GM18907 (cell line): ENCODE data around the gene RBL2.

Experiments
- ATAC-seq: cut with Tn5 transposase; IDR thresholded peaks from one replicate; pipeline ENCODE4 v1.9.1; 2021; ENCODE audit warnings: mild to moderate bottlenecking, moderate library complexity; ENCODE audit not compliant: unreplicated experiment

Gene RBL2

DNA sequence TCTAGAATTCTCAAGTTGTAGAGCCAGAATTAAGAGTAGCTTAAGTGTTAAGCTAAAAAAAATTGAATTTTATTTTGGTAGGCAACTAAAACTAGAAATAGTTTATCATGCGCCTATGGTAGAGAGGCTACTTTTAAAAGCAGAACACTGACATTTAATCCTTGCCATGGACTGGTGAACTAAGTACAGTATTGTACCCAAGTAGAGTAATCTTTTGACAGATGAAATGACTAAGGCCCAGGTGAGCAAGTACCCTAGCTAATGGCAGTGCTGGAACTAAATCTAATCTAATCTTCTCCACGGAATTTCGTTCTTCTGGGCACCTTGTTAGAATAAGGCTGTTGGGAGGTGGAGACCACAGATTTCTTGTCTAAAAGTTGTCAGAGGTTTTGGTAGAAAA is 11.8 kb downstream of the RBL2 start:
- no peak for ATAC-seq

- peak; percentile 65 for ATAC-seq
Measured at GRCh38 chr16:53449816-53450517, 15.7 kb downstream of the RBL2 start.

DNA sequence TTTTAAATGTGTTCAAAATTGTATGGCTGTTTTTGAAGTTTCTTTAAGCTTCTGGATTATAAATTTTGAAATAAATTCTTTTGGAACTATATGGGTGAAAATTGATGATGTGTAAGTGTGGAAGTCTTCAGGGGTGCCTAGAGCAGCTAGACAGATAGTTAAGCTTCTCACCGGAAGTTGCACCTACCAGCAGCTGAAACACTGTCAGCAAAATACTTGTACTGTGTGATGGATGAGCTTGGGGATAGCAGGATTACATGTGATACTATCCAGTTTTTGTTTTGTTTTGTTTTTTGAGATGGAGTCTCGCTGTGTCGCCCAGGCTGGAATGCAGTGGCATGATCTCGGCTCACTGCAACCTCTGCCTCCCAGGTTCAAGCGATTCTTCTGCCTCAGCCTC is 19.7 kb downstream of the RBL2 start:
- ATAC-seq: no peak

DNA sequence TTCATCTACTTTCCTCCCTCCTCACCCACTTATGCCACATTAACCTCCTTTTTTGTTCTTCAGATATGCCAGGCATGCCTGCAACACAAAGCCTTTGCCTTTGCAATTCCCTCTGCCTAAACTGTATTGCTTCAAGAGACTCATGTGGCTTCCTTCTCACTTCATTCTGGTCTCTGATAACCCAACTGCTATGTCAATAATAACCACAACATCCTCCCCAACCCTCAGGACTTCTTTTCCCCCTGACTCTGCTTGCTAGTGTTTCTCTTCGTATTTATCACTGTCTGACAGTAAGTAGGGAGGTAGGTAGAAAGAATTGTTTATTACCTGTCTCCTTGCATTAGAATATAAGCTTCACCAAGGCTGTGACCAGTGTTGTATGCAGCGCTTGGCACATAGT is 22.4 kb downstream of the RBL2 start:
- ATAC-seq: peak; percentile 37

- ATAC-seq: peak; percentile 100
Measured at GRCh38 chr16:53457670-53458069, 23.4 kb downstream of the RBL2 start.

DNA sequence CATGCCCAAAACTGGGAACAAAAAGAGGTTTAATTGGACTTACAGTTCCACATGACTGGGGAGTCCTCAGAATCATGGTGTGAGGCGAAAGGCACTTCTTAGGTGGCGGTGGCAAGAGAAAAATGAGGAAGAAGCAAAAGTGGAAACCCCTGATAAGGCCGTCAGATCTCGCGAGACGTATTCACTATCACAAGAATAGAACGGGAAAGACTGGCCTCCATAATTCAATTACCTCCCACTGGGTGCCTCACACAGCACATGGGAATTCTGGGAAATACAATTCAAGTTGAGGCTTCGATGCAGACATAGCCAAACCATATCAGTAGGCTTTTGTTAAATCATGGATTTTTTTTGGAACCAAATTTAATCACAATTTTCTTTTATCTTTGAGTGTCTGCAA is 24.4 kb downstream of the RBL2 start:
- ATAC-seq: no peak

DNA sequence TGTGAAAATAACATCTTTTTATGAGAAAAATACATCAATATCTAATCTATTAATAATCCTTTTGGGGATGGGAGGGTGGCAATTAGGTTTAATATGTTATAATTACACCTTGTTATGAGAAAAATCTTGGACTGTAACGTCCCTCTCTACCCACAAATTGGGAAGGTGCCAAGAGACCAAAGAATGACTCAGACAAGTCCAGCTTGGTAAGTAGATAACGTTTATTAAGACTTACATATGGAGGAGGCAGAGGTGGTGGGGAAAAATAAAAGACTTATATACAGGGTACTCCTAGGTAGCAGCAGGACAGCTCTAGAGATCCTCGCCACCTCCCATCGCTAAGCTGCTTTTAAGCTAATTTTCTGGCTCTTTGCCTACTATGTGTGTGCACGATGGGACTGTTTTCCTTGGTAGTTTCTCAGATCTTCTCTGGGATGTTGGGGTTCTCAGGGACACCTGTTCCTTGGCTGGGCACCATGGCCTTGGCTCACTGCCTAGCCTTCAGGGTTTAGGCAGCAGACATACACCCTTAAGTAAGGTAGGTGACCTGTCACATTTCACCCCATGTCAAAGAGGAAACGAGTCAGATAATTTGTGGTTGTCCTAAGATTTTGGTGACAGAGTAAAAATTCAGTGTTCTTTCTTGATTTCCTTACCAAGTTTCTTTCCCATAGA is 31.5 kb downstream of the RBL2 start:
- ATAC-seq: no peak

DNA sequence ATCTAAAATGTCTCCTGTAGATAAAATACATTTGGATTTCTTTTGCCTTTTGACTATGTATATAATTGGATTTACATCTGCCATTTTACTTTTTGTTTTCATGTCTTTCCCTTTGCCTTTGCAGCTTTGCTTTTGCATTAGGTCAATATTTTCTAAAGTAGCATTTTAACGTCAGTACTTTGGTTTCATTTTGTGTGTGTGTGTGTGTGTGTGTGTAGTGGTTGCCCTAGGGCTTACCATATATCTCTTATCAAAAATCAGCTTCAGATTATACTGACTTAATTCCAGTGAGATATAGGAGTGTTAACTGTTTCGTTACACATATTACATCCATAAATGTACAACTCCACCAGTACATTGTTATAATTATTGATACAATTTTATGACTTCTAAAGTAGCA is 42.6 kb downstream of the RBL2 start:
- ATAC-seq: no peak

DNA sequence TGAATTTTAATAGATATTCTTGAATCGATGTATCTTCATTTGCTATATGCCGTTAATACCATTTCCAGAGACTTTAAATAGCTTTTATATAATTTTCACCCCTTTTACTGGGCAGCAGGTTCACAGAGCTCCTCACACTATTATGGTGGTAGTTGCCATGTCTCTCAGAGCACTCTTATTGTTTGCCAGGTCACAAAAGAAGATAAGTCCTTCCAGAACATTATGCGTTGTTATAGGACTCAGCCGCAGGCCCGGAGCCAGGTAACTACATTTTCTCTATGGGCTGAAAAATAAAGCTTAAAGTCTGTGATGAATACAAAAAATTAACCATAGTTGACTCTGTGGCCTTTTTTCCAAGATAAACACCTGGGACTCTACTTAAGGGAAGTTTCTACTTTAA is 44.7 kb downstream of the RBL2 start:
- no peak for ATAC-seq

- no peak for ATAC-seq
Measured at GRCh38 chr16:53480394-53480793, 46.1 kb downstream of the RBL2 start.

- no peak for ATAC-seq
Measured at GRCh38 chr16:53482123-53482522, 47.9 kb downstream of the RBL2 start.

DNA sequence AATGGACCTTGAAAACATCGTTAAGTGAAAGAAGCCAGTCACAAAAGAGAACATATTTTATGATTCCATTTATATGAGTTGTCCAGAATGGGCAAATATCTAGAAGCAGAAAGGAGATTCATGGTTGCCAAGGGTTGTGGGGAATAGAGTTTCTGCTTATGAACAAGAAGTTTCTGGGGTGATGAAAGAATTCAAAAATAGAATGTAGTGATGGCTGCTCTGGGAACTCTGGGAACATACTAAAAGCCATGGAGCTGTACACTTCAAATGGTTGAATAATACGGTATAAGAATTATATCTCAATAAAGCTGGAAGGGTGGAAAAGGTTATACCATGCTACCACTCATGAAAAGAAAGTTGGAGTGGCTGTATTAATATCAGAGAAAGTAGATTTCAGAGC is 50.3 kb downstream of the RBL2 start:
- ATAC-seq: no peak

DNA sequence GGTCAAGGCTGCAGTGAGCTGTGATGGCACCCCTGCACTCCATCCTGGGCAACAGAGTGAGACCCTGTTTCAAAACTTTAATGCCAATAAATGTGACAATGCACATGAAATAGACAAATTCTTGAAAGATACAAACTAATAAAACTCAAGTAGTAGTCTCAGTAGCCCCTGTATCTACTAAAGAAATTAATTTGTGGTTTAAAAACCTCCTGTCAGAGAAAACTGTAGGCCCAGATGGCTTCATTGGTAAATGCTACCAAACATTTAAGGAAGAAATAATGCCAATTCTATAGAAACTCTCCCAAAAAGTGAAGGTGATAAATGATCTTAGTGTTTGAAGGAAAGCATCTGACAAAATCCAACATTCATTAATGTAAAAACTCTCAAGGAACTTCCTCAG is 52.0 kb downstream of the RBL2 start:
- ATAC-seq: no peak

- no peak for ATAC-seq
Measured at GRCh38 chr16:53489755-53490154, 55.5 kb downstream of the RBL2 start.

- no peak for ATAC-seq
Measured at GRCh38 chr16:53492503-53492902, 58.2 kb downstream of the RBL2 start.

- no peak for ATAC-seq
Measured at GRCh38 chr16:53494636-53495035, 60.4 kb downstream of the RBL2 start.

DNA sequence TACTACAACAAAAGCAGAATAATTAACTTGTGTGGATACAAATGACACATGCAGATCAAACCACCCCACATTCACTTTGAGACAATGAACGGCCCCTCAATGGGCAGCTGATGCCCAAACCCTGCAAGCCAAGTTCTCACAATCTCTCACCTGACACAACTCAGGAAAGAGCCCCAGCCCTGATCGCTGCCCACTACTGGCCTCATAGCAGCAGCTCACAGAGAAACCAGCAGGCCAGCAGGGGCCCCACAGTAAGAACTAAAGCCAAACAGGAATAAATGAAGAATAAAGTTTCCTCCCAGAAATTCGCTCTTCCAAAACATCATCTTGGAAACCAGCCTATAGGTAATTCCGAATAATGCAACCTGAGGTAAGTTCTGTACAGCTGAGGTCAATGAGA is 61.1 kb downstream of the RBL2 start:
- no peak for ATAC-seq

GRCh38 chr16:53498984-53499383 is 64.7 kb downstream of the RBL2 start:
- ATAC-seq: no peak

- ATAC-seq: no peak
Measured at GRCh38 chr16:53501216-53501859, 67.1 kb downstream of the RBL2 start.

DNA sequence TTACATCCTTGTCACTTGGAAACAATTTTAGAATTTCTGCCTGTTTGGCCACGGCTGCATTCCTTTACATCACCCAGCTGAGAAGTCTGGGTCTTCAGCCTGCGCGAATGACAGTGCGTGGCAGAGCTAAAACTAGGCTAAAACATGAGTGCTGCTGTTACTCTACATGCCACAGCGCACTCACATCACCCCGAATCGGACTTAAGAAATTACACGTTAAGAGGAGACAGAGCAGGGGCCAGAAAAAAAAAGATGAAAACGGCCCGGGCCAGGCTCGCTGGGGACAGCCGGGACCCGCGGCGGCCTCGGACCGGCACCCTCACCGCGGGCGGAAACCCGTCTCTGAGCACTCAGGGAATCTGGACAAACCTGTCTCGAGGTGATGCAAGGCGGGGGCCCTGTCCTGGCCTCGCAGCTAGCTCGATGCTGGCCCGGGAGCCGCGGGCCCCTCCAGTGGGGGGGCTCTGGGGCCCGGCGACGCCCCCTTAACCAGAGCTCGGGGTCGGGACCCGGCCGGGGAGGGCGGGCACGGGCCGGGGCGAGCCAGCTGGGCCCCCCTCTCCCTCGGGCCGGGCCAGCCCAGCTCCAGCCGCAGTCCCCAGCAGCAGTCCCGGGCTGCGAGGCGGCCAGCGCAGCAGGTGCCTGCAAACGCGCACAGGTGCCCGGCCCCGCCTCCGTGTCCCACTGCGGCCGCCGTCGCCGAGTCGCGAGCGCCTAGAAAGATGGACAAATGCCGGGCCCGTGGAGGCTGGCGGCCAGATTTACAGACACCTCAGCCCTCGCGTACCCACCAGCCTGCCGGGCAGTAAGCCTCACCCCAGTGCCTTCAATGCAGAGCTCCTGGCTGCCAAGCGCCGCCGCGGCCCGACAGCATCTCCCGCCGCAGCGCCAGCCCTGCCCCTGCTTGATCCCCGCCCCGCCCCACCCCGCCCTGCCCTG is 68.3 kb downstream of the RBL2 start, which contains the start of gene AKTIP:
Gene AKTIP, minus strand, starts transcription at position 879 of the 939 bp plus-strand sequence. CDS start 2,950 bp downstream, outside the sequence.
- ATAC-seq: peak; percentile 29
